ENCODE results near the gene SLK.

SLK gene

DNA sequence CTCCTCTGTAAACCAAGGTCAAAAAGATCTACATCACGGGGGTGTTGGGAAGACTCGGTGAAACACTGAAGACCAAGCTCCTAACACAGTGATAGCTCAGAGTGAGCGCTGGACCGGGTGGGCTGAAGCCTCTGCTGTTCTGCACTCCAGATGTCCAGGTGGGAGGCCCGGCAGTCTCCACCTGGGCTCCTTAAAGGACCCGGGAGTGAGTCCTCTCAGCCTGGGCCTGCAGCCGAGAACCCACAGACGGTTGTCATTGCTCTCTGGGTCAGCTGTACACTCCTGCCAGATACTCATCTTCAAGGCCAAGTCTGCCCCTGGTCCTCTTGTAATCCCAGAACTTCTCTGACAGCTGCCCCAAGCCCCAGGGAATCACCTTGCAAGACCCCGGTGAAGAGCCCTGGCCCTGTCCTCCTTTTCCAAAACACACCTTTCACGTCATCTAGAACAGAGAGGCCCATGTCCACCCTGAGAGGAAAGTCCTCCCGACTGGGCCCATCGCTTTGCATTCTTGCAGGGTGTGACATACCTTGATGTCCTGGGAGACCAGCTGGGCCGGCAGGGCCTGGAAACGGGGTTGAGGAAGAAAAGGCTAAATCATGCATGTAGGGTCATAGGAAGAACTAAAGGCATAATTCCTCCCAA, 75.1 kb downstream of the SLK start:
- Histone ChIP-seq H3K36me3 (ENCODE audit: control insufficient read depth in 2 of 2, insufficient read depth in 2 of 2, low read length in 2 of 2) (peaks cover 5 to 6% of the 10 kb centered on the region in 2 donors), H3K9me3 (ENCODE audit: control insufficient read depth in 2 of 2, low read length in 2 of 2) (no peaks in the 10 kb centered on the region), H3K27me3 (ENCODE audit: control insufficient read depth in 2 of 2, insufficient read depth in 2 of 2, low read length in 2 of 2) (peaks cover 0 to 2% of the 10 kb centered on the region in 2 donors), H3K27ac (ENCODE audit: low read depth in 2 of 2, low read length in 2 of 2) (no peak overlapping the region), H3K4me1 (ENCODE audit: control insufficient read depth in 2 of 2, insufficient read depth in 2 of 2, low read length in 2 of 2) (no peaks in the 10 kb centered on the region), H3K9ac (ENCODE audit: low read depth in 1 of 2, low read length in 2 of 2) (no peak overlapping the region), H3K4me3 (ENCODE audit: low read length in 2 of 2) (no peak overlapping the region)

DNA sequence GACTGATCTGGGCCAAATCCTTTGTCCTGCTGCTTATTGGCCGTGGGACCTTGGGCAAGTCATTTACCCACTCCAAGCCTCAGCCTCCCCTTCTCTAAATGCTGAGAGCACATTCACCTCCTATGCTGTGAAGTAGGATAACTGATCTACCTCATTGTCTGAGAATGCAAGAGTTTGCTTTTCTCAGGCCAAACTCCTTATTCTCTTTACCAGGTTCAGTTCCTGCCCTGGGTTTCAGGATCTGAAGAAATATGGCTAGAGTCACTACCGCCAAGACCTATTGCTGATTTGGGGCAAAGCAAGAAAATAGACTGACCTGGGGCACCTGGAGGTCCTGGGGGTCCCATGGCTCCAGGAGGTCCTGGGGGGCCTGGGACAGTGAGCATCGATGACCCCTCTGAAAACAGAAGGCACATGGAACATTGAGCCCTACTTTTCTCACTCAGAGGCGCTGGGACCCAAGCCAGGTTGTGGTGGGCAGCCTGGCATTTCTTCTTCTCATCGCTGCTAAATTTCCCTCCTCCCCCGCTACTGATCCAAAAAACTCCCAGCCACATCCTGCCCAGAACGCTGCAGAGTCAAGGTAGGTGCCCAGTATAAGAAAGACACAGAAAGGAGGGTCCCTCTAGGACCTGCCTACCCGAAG, 76.4 kb downstream of the SLK start:
- H3K9me3 ChIP-seq (ENCODE audit: control insufficient read depth in 2 of 2, low read length in 2 of 2), result no peaks in the 10 kb centered on the region
- peaks cover 0 to 2% of the 10 kb centered on the region in 2 donors for H3K27me3 ChIP-seq (ENCODE audit: control insufficient read depth in 2 of 2, insufficient read depth in 2 of 2, low read length in 2 of 2)

DNA sequence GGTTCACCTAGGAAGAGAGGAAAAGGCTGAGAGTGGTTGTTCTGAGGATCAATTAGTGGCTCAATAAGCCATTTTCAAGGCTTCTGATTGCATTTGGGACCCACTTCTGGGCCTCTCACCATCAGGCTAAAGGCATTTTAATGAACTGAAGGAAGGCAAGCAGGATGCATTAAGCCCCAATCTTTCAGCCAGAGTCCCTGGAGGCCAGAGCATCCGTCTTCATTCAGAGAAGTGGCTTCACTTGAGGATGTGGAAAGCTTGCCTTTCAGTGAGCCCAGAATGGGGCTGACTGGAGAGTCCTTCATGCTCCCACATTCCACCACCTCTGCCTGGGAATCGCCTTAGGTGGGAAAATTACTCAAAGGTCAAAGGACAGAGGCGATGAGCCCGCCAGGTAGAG, 76.9 kb downstream of the SLK start:
- no peak overlapping the region for H3K27ac ChIP-seq (ENCODE audit: low read depth in 2 of 2, low read length in 2 of 2)
- no peaks in the 10 kb centered on the region for H3K36me3 ChIP-seq (ENCODE audit: control insufficient read depth in 2 of 2, insufficient read depth in 2 of 2, low read length in 2 of 2)
- H3K9ac ChIP-seq (ENCODE audit: low read depth in 1 of 2, low read length in 2 of 2), result no peak overlapping the region
- H3K4me3 ChIP-seq (ENCODE audit: low read length in 2 of 2), result no peak overlapping the region
- H3K9me3 ChIP-seq (ENCODE audit: control insufficient read depth in 2 of 2, low read length in 2 of 2), result no peaks in the 10 kb centered on the region
- H3K27me3 ChIP-seq (ENCODE audit: control insufficient read depth in 2 of 2, insufficient read depth in 2 of 2, low read length in 2 of 2), result peaks cover 0 to 2% of the 10 kb centered on the region in 2 donors
- peaks cover 0 to under 1% of the 10 kb centered on the region in 2 donors for H3K4me1 ChIP-seq (ENCODE audit: control insufficient read depth in 2 of 2, insufficient read depth in 2 of 2, low read length in 2 of 2)

More for the DNA sequence above, 76.4 kb downstream of the SLK start:
- Histone ChIP-seq H3K9ac (ENCODE audit: low read depth in 1 of 2, low read length in 2 of 2) (no peak overlapping the region), H3K36me3 (ENCODE audit: control insufficient read depth in 2 of 2, insufficient read depth in 2 of 2, low read length in 2 of 2) (no peaks in the 10 kb centered on the region), H3K4me1 (ENCODE audit: control insufficient read depth in 2 of 2, insufficient read depth in 2 of 2, low read length in 2 of 2) (no peaks in the 10 kb centered on the region), H3K27ac (ENCODE audit: low read depth in 2 of 2, low read length in 2 of 2) (no peak overlapping the region), H3K4me3 (ENCODE audit: low read length in 2 of 2) (no peak overlapping the region)

DNA sequence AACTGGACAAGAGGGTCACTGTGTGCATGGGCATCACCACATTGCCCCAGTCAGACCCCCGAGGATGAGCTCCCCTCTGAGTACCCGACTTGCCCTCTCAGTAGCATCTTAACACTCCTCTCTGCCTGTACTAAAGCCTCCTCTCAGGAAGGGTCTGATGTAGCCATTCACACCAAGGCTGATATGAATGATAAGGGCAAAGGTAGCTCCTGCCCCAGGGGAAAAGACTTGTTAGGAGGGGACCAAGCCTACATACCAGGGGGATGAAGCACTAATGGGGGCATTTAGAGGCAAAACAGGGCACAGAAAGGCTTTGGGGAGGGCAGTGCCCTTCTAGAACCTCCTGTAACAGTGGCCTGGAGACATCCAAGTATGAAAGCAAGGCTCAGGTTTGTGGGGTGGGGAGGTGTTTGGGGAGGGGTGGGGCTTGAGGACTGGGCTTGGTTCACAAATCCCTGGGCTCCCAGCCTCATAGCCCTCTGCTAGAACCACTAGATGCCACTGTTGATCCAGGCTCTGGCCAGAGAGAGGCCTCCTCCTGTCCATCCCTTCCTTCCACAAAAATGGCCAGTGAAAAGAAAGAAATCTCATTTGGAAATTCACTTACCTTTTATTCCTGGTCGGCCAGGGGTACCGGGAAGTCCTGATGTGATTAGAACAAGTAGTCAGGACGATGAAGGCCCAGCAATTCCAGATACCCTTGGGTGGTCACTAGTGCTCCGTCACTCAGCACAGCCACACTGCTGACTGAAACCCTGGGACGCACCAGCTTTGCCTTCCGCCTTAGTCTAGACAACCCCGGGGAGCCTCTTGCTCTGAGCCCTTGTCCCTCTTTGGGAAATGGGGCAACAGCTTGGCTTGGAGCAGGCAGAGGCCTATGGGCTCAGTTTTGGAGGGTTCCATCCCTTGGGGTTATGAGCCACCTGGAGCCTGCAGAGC, 78.5 kb downstream of the SLK start:
- no peaks in the 10 kb centered on the region for H3K36me3 ChIP-seq (ENCODE audit: control insufficient read depth in 2 of 2, insufficient read depth in 2 of 2, low read length in 2 of 2)
- H3K4me1 ChIP-seq (ENCODE audit: control insufficient read depth in 2 of 2, insufficient read depth in 2 of 2, low read length in 2 of 2), result peaks cover 13 to 14% of the 10 kb centered on the region in 2 donors
- no peak overlapping the region for H3K27ac ChIP-seq (ENCODE audit: low read depth in 2 of 2, low read length in 2 of 2)
- H3K9me3 ChIP-seq (ENCODE audit: control insufficient read depth in 2 of 2, low read length in 2 of 2), result no peaks in the 10 kb centered on the region
- no peak overlapping the region for H3K9ac ChIP-seq (ENCODE audit: low read depth in 1 of 2, low read length in 2 of 2)
- H3K27me3 ChIP-seq (ENCODE audit: control insufficient read depth in 2 of 2, insufficient read depth in 2 of 2, low read length in 2 of 2), result peaks cover 0 to 2% of the 10 kb centered on the region in 2 donors
- H3K4me3 ChIP-seq (ENCODE audit: low read length in 2 of 2), result no peak overlapping the region

DNA sequence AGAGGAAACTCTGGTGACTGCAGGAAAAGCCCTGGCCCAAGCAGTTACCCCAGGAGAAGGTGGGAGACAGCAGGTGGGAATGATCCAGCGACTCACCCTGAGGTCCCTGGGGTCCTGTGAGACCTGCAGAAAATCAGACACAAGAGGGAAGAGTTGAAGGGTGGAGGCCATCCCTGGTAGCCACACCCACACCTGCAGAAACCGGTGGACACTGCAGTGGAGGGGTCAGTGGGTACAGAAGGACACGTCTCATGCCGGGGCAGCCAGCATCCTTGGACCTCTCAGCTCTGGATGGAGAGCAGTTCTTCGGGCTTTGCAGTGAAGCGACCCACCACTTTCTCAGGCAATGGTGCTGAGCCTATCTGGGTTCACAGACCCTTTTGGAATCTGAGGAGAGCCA, 79.7 kb downstream of the SLK start:
- Histone ChIP-seq H3K4me3 (ENCODE audit: low read length in 2 of 2) (no peak overlapping the region), H3K36me3 (ENCODE audit: control insufficient read depth in 2 of 2, insufficient read depth in 2 of 2, low read length in 2 of 2) (no peaks in the 10 kb centered on the region), H3K27me3 (ENCODE audit: control insufficient read depth in 2 of 2, insufficient read depth in 2 of 2, low read length in 2 of 2) (peaks cover 0 to 2% of the 10 kb centered on the region in 2 donors), H3K9me3 (ENCODE audit: control insufficient read depth in 2 of 2, low read length in 2 of 2) (no peaks in the 10 kb centered on the region), H3K4me1 (ENCODE audit: control insufficient read depth in 2 of 2, insufficient read depth in 2 of 2, low read length in 2 of 2) (peaks cover 22 to 24% of the 10 kb centered on the region in 2 donors), H3K27ac (ENCODE audit: low read depth in 2 of 2, low read length in 2 of 2) (no peak overlapping the region), H3K9ac (ENCODE audit: low read depth in 1 of 2, low read length in 2 of 2) (no peak overlapping the region)

DNA sequence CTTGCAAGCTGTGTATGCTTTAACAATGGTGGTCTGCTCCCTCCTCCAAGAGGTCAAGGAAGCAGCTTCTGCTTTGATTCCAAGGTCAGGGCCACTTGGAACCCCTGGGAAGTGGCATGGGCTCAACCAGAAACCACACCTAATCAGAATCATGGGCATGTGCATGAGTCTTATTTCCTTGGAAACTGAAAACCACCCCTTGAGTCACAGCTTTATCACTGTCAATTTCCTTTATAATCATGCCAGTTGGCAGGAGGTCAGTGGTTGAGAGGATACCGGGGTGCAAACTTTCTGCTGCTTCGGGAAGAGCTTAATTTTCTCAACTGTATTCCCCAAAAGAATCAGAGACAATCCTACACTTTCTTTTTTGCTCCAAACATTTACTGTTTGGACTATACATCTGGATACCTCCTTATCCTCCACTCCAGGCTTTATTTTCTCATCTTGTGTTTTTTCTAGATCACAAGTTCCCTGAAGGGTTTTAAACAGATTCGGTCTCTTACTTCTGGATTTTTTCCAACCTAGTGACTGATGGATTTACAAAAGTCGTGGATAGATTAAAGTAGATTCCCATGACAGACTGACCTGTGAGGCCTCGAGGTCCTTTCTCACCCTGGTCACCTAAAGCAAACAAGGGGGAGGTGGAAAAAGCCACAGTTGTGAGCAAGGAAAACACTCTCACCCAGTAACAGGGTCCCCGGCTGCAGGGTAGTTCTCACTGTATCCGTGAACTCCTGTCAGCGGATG, 82.7 kb downstream of the SLK start:
- peaks cover 37 to 40% of the 10 kb centered on the region in 2 donors for H3K4me1 ChIP-seq (ENCODE audit: control insufficient read depth in 2 of 2, insufficient read depth in 2 of 2, low read length in 2 of 2)
- peaks cover 0 to 2% of the 10 kb centered on the region in 2 donors for H3K27me3 ChIP-seq (ENCODE audit: control insufficient read depth in 2 of 2, insufficient read depth in 2 of 2, low read length in 2 of 2)
- peak overlapping the region; percentile 50 to 72 for H3K27ac ChIP-seq (ENCODE audit: low read depth in 2 of 2, low read length in 2 of 2)
- no peaks in the 10 kb centered on the region for H3K36me3 ChIP-seq (ENCODE audit: control insufficient read depth in 2 of 2, insufficient read depth in 2 of 2, low read length in 2 of 2)
- no peaks in the 10 kb centered on the region for H3K9me3 ChIP-seq (ENCODE audit: control insufficient read depth in 2 of 2, low read length in 2 of 2)
- H3K9ac ChIP-seq (ENCODE audit: low read depth in 1 of 2, low read length in 2 of 2), result no peak overlapping the region
- H3K4me3 ChIP-seq (ENCODE audit: low read length in 2 of 2), result no peak overlapping the region

DNA sequence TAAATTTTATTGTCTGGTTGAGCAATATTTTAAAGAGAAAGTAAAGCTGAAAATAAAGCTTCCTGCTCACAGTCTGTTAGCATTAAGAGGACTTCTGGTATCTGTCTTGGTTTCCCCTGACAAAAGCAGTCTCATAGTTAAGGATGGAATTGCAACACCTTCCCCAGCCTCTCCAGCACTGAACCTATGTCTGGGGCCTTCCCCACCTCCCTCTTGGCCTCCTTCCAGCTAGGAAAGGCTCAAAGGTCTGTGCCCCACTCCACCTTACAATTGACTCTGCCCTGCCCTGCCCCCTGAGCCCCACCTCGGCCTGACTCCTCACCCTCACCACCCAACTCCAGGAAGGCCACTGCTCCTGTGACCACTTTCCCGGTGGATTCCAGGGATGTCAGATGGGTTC, 85.5 kb downstream of the SLK start:
- Histone ChIP-seq H3K27ac (ENCODE audit: low read depth in 2 of 2, low read length in 2 of 2) (peak overlapping the region; percentile 84 to 87), H3K9ac (ENCODE audit: low read depth in 1 of 2, low read length in 2 of 2) (no peak overlapping the region), H3K4me1 (ENCODE audit: control insufficient read depth in 2 of 2, insufficient read depth in 2 of 2, low read length in 2 of 2) (peaks cover 37 to 40% of the 10 kb centered on the region in 2 donors), H3K36me3 (ENCODE audit: control insufficient read depth in 2 of 2, insufficient read depth in 2 of 2, low read length in 2 of 2) (no peaks in the 10 kb centered on the region), H3K27me3 (ENCODE audit: control insufficient read depth in 2 of 2, insufficient read depth in 2 of 2, low read length in 2 of 2) (no peaks in the 10 kb centered on the region), H3K9me3 (ENCODE audit: control insufficient read depth in 2 of 2, low read length in 2 of 2) (no peaks in the 10 kb centered on the region), H3K4me3 (ENCODE audit: low read length in 2 of 2) (peak overlapping the region; percentile 15 to 31)

DNA sequence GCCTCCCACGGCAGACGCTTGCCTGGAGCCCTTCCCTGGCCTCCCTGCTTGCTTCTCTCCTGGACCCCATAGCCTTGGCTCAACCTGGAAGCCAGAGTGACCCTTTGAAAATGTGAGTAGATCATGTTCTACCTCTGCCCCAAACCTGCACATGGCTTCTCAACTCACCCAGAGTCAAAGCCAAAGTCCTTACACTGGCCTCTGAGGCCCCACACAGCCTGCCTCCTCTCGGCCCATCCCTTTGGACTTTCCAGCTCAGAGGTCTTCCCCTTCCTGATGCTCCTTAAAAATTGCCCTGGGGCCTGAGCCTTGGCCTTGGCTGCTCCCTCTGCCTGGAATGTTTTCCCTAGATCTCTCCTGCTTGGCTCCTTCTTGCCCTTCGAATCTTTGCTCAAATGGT, 86.3 kb downstream of the SLK start:
- Histone ChIP-seq H3K9ac (ENCODE audit: low read depth in 1 of 2, low read length in 2 of 2) (peak overlapping the region in 1 of 2 donors; percentile 26), H3K27me3 (ENCODE audit: control insufficient read depth in 2 of 2, insufficient read depth in 2 of 2, low read length in 2 of 2) (no peaks in the 10 kb centered on the region), H3K4me1 (ENCODE audit: control insufficient read depth in 2 of 2, insufficient read depth in 2 of 2, low read length in 2 of 2) (peaks cover 37 to 40% of the 10 kb centered on the region in 2 donors), H3K36me3 (ENCODE audit: control insufficient read depth in 2 of 2, insufficient read depth in 2 of 2, low read length in 2 of 2) (no peaks in the 10 kb centered on the region), H3K4me3 (ENCODE audit: low read length in 2 of 2) (no peak overlapping the region), H3K27ac (ENCODE audit: low read depth in 2 of 2, low read length in 2 of 2) (peak overlapping the region; percentile 84 to 87), H3K9me3 (ENCODE audit: control insufficient read depth in 2 of 2, low read length in 2 of 2) (no peaks in the 10 kb centered on the region)

DNA sequence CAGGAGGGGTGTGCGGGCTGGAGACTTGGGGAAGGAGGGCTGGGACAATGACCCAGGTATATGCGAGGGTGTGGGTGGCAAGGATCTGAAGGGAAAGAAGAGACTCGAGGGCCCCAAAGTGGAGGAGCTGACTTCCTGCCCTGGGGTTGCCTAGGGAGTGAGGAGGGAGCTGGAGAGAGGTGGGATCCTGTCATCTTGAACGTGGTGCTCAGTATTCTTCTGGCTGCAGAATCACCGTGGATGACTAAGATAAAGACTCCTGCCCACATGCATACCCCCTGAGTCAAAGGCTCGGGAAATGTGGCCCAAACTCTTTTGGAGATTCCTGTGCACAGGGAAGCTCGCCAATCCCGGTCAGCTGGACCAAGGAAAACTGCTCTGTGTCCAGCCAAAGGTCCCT, 87.5 kb downstream of the SLK start:
- Histone ChIP-seq H3K9ac (ENCODE audit: low read depth in 1 of 2, low read length in 2 of 2) (no peak overlapping the region), H3K36me3 (ENCODE audit: control insufficient read depth in 2 of 2, insufficient read depth in 2 of 2, low read length in 2 of 2) (no peaks in the 10 kb centered on the region), H3K9me3 (ENCODE audit: control insufficient read depth in 2 of 2, low read length in 2 of 2) (no peaks in the 10 kb centered on the region), H3K27me3 (ENCODE audit: control insufficient read depth in 2 of 2, insufficient read depth in 2 of 2, low read length in 2 of 2) (no peaks in the 10 kb centered on the region), H3K4me3 (ENCODE audit: low read length in 2 of 2) (no peak overlapping the region), H3K4me1 (ENCODE audit: control insufficient read depth in 2 of 2, insufficient read depth in 2 of 2, low read length in 2 of 2) (peaks cover 31 to 33% of the 10 kb centered on the region in 2 donors), H3K27ac (ENCODE audit: low read depth in 2 of 2, low read length in 2 of 2) (no peak overlapping the region)

Data from mucosa of rectum (tissue), 2 donors.